ENCODE measurements around the gene ZSCAN5B.

DNA sequence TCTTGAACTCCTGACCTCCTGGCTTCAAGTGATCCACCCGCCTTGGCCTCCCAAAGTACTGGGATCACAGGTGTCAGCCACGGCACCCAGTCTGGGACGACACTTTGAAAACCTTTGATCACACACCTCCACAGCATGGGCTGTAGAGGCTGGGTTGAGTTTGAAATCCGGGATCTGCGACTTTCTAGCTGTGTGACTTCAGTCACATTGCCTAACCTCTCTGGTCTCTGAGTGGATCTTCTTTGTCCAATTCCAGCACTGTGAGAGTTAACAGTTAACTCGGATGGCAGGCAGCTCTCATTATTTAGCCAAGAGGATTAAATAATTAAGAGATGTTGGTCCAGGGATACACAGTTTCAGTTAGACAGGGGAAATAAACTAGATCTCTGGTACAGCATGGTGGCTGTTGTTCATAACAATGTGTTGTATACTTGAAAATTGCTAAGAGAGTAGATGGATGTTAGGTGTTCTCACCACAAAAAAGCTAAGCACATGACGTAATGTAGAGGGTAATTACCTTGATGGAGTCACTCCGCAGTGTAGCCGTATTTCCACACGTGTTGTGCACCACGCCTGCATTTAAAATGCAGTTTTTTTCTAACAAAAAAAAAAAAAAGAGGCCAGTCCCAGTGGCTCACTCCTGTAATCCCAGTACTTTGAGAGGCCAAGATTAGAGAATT, 19.9 kb downstream of the ZSCAN5B start:
- no peak for TF ChIP-seq POLR2AphosphoS5 (IDR thresholded peaks at IDR 0.05; ENCODE audit: low read depth, low read length)
- TF ChIP-seq TAF1 (IDR thresholded peaks at IDR 0.05; ENCODE audit: borderline replicate concordance, low read depth, low read length), result no peak
- no peak for TF ChIP-seq POLR2A (IDR thresholded peaks at IDR 0.05; ENCODE audit: low read depth, low read length)

All from GM12892 (cell line).